A673 (cell line): ENCODE data around the gene PSTK.

Experiments
- EZH2 ChIP-seq: fragments of 200-600 bp; sonication (generic); IDR thresholded peaks from 2 replicates; pipeline ENCODE4 v1.6.1; 2017; ENCODE audit warnings: borderline replicate concordance, low read depth, mild to moderate bottlenecking, mixed read lengths, antibody characterized with exemption, low read length; ENCODE audit not compliant: poor library complexity, severe bottlenecking
- TF ChIP-seq, protein P1 (sequence below): fragments of 300-800, 200-600 bp; sonication (generic); conservative IDR thresholded peaks from 2 replicates; pipeline ENCODE4 v1.5.1; 2017; ENCODE audit warnings: low read depth, mild to moderate bottlenecking, antibody characterized with exemption, low read length, moderate library complexity, mixed read lengths

GRCh38 chr10:123016228-123016627, 36.0 kb downstream of the PSTK start:
- TF ChIP-seq, protein P1, sequence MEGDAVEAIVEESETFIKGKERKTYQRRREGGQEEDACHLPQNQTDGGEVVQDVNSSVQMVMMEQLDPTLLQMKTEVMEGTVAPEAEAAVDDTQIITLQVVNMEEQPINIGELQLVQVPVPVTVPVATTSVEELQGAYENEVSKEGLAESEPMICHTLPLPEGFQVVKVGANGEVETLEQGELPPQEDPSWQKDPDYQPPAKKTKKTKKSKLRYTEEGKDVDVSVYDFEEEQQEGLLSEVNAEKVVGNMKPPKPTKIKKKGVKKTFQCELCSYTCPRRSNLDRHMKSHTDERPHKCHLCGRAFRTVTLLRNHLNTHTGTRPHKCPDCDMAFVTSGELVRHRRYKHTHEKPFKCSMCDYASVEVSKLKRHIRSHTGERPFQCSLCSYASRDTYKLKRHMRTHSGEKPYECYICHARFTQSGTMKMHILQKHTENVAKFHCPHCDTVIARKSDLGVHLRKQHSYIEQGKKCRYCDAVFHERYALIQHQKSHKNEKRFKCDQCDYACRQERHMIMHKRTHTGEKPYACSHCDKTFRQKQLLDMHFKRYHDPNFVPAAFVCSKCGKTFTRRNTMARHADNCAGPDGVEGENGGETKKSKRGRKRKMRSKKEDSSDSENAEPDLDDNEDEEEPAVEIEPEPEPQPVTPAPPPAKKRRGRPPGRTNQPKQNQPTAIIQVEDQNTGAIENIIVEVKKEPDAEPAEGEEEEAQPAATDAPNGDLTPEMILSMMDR, result no peak
- no peak for TF ChIP-seq EZH2
